Measurements from ENCODE around the gene GNAT2.

DNA sequence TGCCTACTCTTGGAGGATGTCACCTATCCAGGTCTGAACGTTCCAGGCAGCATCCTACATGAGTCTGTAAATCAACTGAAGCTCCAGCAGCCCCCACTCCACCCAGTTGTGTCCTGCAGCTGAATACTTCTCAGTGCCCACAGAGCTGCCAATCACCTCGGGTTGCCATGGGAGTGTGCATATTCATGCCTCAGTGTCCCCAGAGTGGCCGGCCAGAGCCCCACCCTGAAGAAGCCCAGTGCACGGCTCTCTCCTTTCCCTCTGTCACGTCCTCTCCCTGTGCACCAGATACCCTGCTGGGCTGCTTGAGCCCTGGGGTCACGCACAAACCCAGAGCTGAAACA is 20.4 kb upstream of the GNAT2 start:
- TF ChIP-seq EP300 (IDR thresholded peaks at IDR 0.05; ENCODE audit: low read depth) = no peak
- TF ChIP-seq CTCF (IDR thresholded peaks at IDR 0.05) = no peak
- TF ChIP-seq POLR2AphosphoS5 (IDR thresholded peaks at IDR 0.05) = no peak
